ENCODE measurements around the gene RTKN2. TPM values are rescaled to one million over a fixed set of nuclear protein-coding genes. Genes with fewer than 3 reads are reported as not detected.

The RTKN2 gene
- total and polyA plus RNA-seq, 10 of the 15 experiments (the other 5 are each of a cell fraction or from before 2014, with no cell fraction given), result 0.10 TPM; not detected in 9

- TF ChIP-seq RELA (IDR thresholded peaks at IDR 0.05; ENCODE audit: borderline replicate concordance, partially characterized antibody) (peak; percentile 35), ZNF207 (IDR thresholded peaks at IDR 0.05; ENCODE audit: borderline replicate concordance) (no peak), ZBTB40 (IDR thresholded peaks at IDR 0.05; ENCODE audit: borderline replicate concordance) (no peak), RUNX3 (IDR thresholded peaks at IDR 0.05; ENCODE audit: low read length) (peak; percentile 25; the same call in 1 of the 2 replicates), ATF7 (IDR thresholded peaks at IDR 0.05; ENCODE audit: low read depth) (no peak), SPI1 (IDR thresholded peaks at IDR 0.05; ENCODE audit: borderline replicate concordance, insufficient read depth, low read depth, low read length) (no peak), RAD21 (IDR thresholded peaks at IDR 0.05; ENCODE audit: insufficient read depth, low read depth, low read length) (peak; percentile 99), YY1 (IDR thresholded peaks at IDR 0.05; ENCODE audit: low read depth, low read length) (peak; percentile 46; the same call in 1 of the 2 replicates), MYB (IDR thresholded peaks at IDR 0.05; ENCODE audit: borderline replicate concordance, low read depth, low read length) (no peak), ESRRA (IDR thresholded peaks at IDR 0.05; ENCODE audit: low read length) (no peak), MTA3 (IDR thresholded peaks at IDR 0.05; ENCODE audit: borderline replicate concordance, low read length) (no peak), MEF2A (IDR thresholded peaks at IDR 0.05; ENCODE audit: insufficient read depth, low read depth, low read length) (0 out of 2 replicates have a peak, but pooled peaks have one; percentile 41), NBN (IDR thresholded peaks at IDR 0.05) (no peak), NFIC (IDR thresholded peaks at IDR 0.05; ENCODE audit: low read depth, low read length) (no peak), CHD1 (IDR thresholded peaks at IDR 0.05; ENCODE audit: low read depth, low read length) (no peak), SMC3 (IDR thresholded peaks at IDR 0.05; ENCODE audit: borderline replicate concordance, low read length) (peak; percentile 96), ZNF592 (IDR thresholded peaks at IDR 0.05) (0 out of 2 replicates have a peak, but pooled peaks have one; percentile 9), FOXM1 (IDR thresholded peaks at IDR 0.05; ENCODE audit: low read depth, low read length) (peak; percentile 52; the same call in 1 of the 2 replicates)
- TF ChIP-seq, protein P1, sequence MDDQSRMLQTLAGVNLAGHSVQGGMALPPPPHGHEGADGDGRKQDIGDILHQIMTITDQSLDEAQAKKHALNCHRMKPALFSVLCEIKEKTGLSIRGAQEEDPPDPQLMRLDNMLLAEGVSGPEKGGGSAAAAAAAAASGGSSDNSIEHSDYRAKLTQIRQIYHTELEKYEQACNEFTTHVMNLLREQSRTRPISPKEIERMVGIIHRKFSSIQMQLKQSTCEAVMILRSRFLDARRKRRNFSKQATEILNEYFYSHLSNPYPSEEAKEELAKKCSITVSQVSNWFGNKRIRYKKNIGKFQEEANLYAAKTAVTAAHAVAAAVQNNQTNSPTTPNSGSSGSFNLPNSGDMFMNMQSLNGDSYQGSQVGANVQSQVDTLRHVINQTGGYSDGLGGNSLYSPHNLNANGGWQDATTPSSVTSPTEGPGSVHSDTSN (IDR thresholded peaks at IDR 0.05; ENCODE audit: insufficient replicate concordance, low read depth, low read length), result no peak
- TF ChIP-seq, protein P2, sequence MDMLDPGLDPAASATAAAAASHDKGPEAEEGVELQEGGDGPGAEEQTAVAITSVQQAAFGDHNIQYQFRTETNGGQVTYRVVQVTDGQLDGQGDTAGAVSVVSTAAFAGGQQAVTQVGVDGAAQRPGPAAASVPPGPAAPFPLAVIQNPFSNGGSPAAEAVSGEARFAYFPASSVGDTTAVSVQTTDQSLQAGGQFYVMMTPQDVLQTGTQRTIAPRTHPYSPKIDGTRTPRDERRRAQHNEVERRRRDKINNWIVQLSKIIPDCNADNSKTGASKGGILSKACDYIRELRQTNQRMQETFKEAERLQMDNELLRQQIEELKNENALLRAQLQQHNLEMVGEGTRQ (IDR thresholded peaks at IDR 0.05; ENCODE audit: borderline replicate concordance, low read depth, low read length), result no peak
Measured at GRCh38 chr10:62244785-62245467, 23.7 kb downstream of the RTKN2 start (continued).
